ENCODE results near the gene NKAIN1. TPM values are rescaled to one million over a fixed set of nuclear protein-coding genes. Genes with fewer than 3 reads are reported as not detected.

Gene NKAIN1
- total RNA-seq, 1 experiment from 2014 or later, result 1.1 TPM

- Histone ChIP-seq H3K4me1 (ENCODE audit: control insufficient read depth in 1 of 2, insufficient read depth in 2 of 2, low read length in 2 of 2) (peaks cover 9 to 21% of the 10 kb centered on the region in 2 experiments), H2AFZ (ENCODE audit: low read depth, low read length, poor library complexity, severe bottlenecking) (peak overlapping the region; percentile 5), H3K4me2 (ENCODE audit: low read length) (peak overlapping the region; percentile 90), H3K27me3 (ENCODE audit: insufficient read depth, low read length) (no peaks in the 10 kb centered on the region), H3K79me2 (ENCODE audit: insufficient read depth, low read length) (no peaks in the 10 kb centered on the region), H4K20me1 (ENCODE audit: insufficient read depth) (no peaks in the 10 kb centered on the region), H3K9me2 (ENCODE audit: insufficient read depth) (no peaks in the 10 kb centered on the region), H3K9ac (ENCODE audit: low read length) (peak overlapping the region; percentile 77), H3K27ac (ENCODE audit: low read depth, low read length) (peak overlapping the region; percentile 88), H3K36me3 (ENCODE audit: control insufficient read depth in 1 of 2, insufficient read depth in 2 of 2, low read length in 2 of 2) (no peaks in the 10 kb centered on the region), H3K4me3 (replicated peaks in 1 of 2; ENCODE audit: low read depth in 1 of 2, low read length in 2 of 2) (peak overlapping the region; percentile 58 to 62), H3K9me3 (ENCODE audit: control insufficient read depth in 1 of 2, insufficient read depth in 1 of 2, low read depth in 1 of 2, low read length in 2 of 2) (no peaks in the 10 kb centered on the region)
- ATAC-seq (peak; percentile 81), DNase-seq (ENCODE audit: low read depth, low spot score) (no peak)
- intact Hi-C loops (cut with micrococcal nuclease), result loop anchor here (10.0 kb wide), 1 partner anchor 90 kb away; the partner anchor contains the start of gene PUM1
- ChIA-PET RAD21 (ENCODE audit: low non-redundant PET in 1 of 2, low total read pairs in 2 of 2, uncharacterized antibody in 2 of 2, unreplicated experiment in 2 of 2) (no interaction called here), CTCF (interaction anchor here (1.6 kb wide), 1 partner anchor 9 kb away, joined by 4 read pairs; no protein-coding TSS in a partner anchor), POLR2A (interaction anchor here (0.6 to 0.8 kb wide), 2 partner anchors 9 to 84 kb away, joined by 3 read pairs; no protein-coding TSS in a partner anchor)
- TF ChIP-seq EGR1 (IDR thresholded peaks at IDR 0.05; ENCODE audit: low read depth) (0 out of 2 replicates have a peak, but pooled peaks have one; percentile 37), SP1 (IDR thresholded peaks at IDR 0.05; ENCODE audit: low read depth) (no peak), POLR2AphosphoS5 (IDR thresholded peaks at IDR 0.05; ENCODE audit: low read depth, low read length) (peak; percentile 77), ZFX (IDR thresholded peaks at IDR 0.05) (no peak), POLR2A (IDR thresholded peaks at IDR 0.05; ENCODE audit: borderline replicate concordance, extremely low read depth, insufficient read depth, insufficient read length) (no peak), TCF7L2 (IDR thresholded peaks at IDR 0.05; ENCODE audit: borderline replicate concordance, extremely low read depth, insufficient read depth, insufficient read length) (no peak), CEBPB (IDR thresholded peaks at IDR 0.05; ENCODE audit: low read depth) (no peak), EZH2phosphoT487 (IDR thresholded peaks at IDR 0.05; ENCODE audit: borderline replicate concordance) (no peak)
- BruUV-seq (replicated peaks), result no TSS peak
These were observed 85.0 kb downstream of the NKAIN1 start for GRCh38 chr1:31154632-31155215.

GRCh38 chr1:31154000-31154631, 85.6 kb downstream of the NKAIN1 start:
- BruUV-seq (replicated peaks), result TSS peak; percentile 98
- Histone ChIP-seq H3K4me3 (replicated peaks in 1 of 2; ENCODE audit: low read depth in 1 of 2, low read length in 2 of 2) (peak overlapping the region; percentile 48 to 61), H2AFZ (ENCODE audit: low read depth, low read length, poor library complexity, severe bottlenecking) (peak overlapping the region; percentile 5), H3K4me2 (ENCODE audit: low read length) (peak overlapping the region; percentile 90), H3K9me2 (ENCODE audit: insufficient read depth) (no peaks in the 10 kb centered on the region), H3K9ac (ENCODE audit: low read length) (peak overlapping the region; percentile 77), H3K4me1 (ENCODE audit: control insufficient read depth in 1 of 2, insufficient read depth in 2 of 2, low read length in 2 of 2) (peaks cover 9 to 21% of the 10 kb centered on the region in 2 experiments), H3K79me2 (ENCODE audit: insufficient read depth, low read length) (no peaks in the 10 kb centered on the region), H4K20me1 (ENCODE audit: insufficient read depth) (no peaks in the 10 kb centered on the region), H3K9me3 (ENCODE audit: control insufficient read depth in 1 of 2, insufficient read depth in 1 of 2, low read depth in 1 of 2, low read length in 2 of 2) (no peaks in the 10 kb centered on the region), H3K27me3 (ENCODE audit: insufficient read depth, low read length) (no peaks in the 10 kb centered on the region), H3K36me3 (ENCODE audit: control insufficient read depth in 1 of 2, insufficient read depth in 2 of 2, low read length in 2 of 2) (no peaks in the 10 kb centered on the region), H3K27ac (ENCODE audit: low read depth, low read length) (peak overlapping the region; percentile 83)
- ChIA-PET RAD21 (ENCODE audit: low non-redundant PET in 1 of 2, low total read pairs in 2 of 2, uncharacterized antibody in 2 of 2, unreplicated experiment in 2 of 2) (no interaction called here), POLR2A (interaction anchor here (0.8 kb wide), 1 partner anchor 8 kb away, joined by 3 read pairs; no protein-coding TSS in a partner anchor), CTCF (interaction anchor here (0.6 to 1.6 kb wide), 2 partner anchors 8 to 10 kb away, joined by 3 to 4 read pairs; no protein-coding TSS in a partner anchor)
- ATAC-seq (no peak), DNase-seq (ENCODE audit: low read depth, low spot score) (no peak)
- intact Hi-C loops (cut with micrococcal nuclease), result loop anchor here (10.0 kb wide), 1 partner anchor 89 kb away; the partner anchor contains the start of gene PUM1
- TF ChIP-seq CEBPB (IDR thresholded peaks at IDR 0.05; ENCODE audit: low read depth), result no peak
- no peak for TF ChIP-seq YY1 (IDR thresholded peaks at IDR 0.05; ENCODE audit: extremely low read depth, insufficient replicate concordance, low read depth, low read length)
- no peak for TF ChIP-seq POLR2AphosphoS5 (IDR thresholded peaks at IDR 0.05; ENCODE audit: low read depth, low read length)
- no peak for TF ChIP-seq RAD21 (IDR thresholded peaks at IDR 0.05; ENCODE audit: low read depth)
- TF ChIP-seq REST (IDR thresholded peaks at IDR 0.05; ENCODE audit: low read depth), result no peak
- no peak for TF ChIP-seq EZH2 (IDR thresholded peaks at IDR 0.05)
- no peak for TF ChIP-seq POLR2A (IDR thresholded peaks at IDR 0.05; ENCODE audit: borderline replicate concordance, extremely low read depth, insufficient read depth, insufficient read length)
- TF ChIP-seq SIN3A (IDR thresholded peaks at IDR 0.05; ENCODE audit: low read depth), result no peak
- TF ChIP-seq ATF3 (IDR thresholded peaks at IDR 0.05), result no peak
